ENCODE results near the gene LRCH3.

The LRCH3 gene

DNA sequence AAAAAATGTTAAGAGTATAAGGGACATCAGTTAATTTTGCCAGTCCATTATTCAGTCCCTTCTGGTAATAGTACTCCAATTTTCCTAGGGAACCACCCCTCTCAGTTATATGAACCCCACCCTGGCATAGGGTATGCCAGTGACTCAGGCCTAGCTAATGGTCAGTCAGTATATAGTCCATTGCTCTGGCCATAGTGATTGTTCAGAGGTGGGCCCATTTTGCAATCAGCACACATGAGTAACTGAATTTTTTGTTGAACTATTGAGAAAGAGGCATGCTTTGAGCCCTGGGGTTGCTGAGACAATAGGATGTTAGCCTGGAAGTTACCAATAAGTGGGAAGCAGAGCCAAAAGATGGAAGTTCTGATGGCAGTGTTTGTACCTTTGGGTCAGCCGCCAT is 4.1 kb downstream of the LRCH3 start:
- CTCF ChIA-PET, result interaction anchor here (0.6 kb wide), 1 partner anchor 47 kb away, joined by 3 read pairs; no protein-coding TSS in a partner anchor
- no peak for TF ChIP-seq ZBTB17 (tag by site-specific recombination; IDR thresholded peaks at IDR 0.05)
- TF ChIP-seq KLF8 (tag by site-specific recombination; IDR thresholded peaks at IDR 0.05), result no peak
- TF ChIP-seq REPIN1 (tag by site-specific recombination; IDR thresholded peaks at IDR 0.05; ENCODE audit: low read depth), result no peak
- TF ChIP-seq, protein P1, sequence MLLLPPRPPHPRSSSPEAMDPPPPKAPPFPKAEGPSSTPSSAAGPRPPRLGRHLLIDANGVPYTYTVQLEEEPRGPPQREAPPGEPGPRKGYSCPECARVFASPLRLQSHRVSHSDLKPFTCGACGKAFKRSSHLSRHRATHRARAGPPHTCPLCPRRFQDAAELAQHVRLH (tag by site-specific recombination; IDR thresholded peaks at IDR 0.05), result no peak
- TF ChIP-seq, protein P2, sequence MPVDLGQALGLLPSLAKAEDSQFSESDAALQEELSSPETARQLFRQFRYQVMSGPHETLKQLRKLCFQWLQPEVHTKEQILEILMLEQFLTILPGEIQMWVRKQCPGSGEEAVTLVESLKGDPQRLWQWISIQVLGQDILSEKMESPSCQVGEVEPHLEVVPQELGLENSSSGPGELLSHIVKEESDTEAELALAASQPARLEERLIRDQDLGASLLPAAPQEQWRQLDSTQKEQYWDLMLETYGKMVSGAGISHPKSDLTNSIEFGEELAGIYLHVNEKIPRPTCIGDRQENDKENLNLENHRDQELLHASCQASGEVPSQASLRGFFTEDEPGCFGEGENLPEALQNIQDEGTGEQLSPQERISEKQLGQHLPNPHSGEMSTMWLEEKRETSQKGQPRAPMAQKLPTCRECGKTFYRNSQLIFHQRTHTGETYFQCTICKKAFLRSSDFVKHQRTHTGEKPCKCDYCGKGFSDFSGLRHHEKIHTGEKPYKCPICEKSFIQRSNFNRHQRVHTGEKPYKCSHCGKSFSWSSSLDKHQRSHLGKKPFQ (tag by site-specific recombination; IDR thresholded peaks at IDR 0.05), result no peak
- H3K4me3 ChIP-seq (ENCODE audit: low read depth, low read length), result no peak overlapping the region
- H3K36me3 ChIP-seq (ENCODE audit: control insufficient read depth in 2 of 2, insufficient read depth in 1 of 2, low read length in 2 of 2), result no peaks in the 10 kb centered on the region
- no peak overlapping the region for H3K27ac ChIP-seq (ENCODE audit: extremely low read depth, low read depth, low read length)
- POLR2A ChIA-PET, result no interaction called here
- H3K9me3 ChIP-seq (ENCODE audit: control insufficient read depth, insufficient read depth, low read depth, low read length), result no peaks in the 10 kb centered on the region
- no peaks in the 10 kb centered on the region; the same call in 1 of the 2 replicates for H3K4me1 ChIP-seq (ENCODE audit: control insufficient read depth, insufficient read depth, low read length)

DNA sequence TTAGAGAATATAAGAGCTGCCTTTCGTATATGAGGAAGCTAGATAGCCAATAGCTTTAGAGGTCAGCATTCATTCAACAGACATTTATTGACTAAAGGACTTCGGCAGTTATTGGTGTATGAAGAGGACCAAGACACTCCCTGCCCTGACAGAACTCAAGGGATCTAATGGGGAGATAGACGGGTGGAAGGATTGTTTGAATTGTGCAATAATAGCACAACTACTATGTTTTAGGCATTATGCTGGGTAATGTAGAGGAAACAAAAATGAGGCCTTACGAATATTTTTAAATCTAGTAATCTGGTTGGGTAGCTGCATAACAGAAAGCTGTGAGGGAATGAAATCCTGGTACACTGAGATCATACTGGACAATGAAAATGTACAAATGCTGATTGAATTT is 5.0 kb downstream of the LRCH3 start:
- no peak overlapping the region for H3K4me3 ChIP-seq (ENCODE audit: low read depth, low read length)
- no peak overlapping the region for H3K27ac ChIP-seq (ENCODE audit: extremely low read depth, low read depth, low read length)
- POLR2A ChIA-PET, result no interaction called here
- CTCF ChIA-PET, result no interaction called here
- H3K4me1 ChIP-seq (ENCODE audit: control insufficient read depth, insufficient read depth, low read length), result no peaks in the 10 kb centered on the region; the same call in 1 of the 2 replicates
- H3K36me3 ChIP-seq (ENCODE audit: control insufficient read depth in 2 of 2, insufficient read depth in 1 of 2, low read length in 2 of 2), result no peaks in the 10 kb centered on the region
- TF ChIP-seq, protein P3, sequence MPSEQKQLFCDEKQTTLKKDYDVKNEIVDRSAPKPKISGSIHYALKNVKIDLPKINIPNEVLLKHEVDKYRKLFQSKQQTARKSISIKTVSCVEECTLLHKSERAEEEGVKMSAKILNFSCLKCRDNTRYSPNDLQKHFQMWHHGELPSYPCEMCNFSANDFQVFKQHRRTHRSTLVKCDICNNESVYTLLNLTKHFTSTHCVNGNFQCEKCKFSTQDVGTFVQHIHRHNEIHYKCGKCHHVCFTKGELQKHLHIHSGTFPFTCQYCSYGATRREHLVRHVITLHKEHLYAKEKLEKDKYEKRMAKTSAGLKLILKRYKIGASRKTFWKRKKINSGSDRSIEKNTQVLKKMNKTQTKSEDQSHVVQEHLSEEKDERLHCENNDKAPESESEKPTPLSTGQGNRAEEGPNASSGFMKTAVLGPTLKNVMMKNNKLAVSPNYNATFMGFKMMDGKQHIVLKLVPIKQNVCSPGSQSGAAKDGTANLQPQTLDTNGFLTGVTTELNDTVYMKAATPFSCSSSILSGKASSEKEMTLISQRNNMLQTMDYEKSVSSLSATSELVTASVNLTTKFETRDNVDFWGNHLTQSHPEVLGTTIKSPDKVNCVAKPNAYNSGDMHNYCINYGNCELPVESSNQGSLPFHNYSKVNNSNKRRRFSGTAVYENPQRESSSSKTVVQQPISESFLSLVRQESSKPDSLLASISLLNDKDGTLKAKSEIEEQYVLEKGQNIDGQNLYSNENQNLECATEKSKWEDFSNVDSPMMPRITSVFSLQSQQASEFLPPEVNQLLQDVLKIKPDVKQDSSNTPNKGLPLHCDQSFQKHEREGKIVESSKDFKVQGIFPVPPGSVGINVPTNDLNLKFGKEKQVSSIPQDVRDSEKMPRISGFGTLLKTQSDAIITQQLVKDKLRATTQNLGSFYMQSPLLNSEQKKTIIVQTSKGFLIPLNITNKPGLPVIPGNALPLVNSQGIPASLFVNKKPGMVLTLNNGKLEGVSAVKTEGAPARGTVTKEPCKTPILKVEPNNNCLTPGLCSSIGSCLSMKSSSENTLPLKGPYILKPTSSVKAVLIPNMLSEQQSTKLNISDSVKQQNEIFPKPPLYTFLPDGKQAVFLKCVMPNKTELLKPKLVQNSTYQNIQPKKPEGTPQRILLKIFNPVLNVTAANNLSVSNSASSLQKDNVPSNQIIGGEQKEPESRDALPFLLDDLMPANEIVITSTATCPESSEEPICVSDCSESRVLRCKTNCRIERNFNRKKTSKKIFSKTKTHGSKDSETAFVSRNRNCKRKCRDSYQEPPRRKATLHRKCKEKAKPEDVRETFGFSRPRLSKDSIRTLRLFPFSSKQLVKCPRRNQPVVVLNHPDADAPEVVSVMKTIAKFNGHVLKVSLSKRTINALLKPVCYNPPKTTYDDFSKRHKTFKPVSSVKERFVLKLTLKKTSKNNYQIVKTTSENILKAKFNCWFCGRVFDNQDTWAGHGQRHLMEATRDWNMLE (tag by site-specific recombination; conservative IDR thresholded peaks at IDR 0.05; ENCODE audit: low read depth), result no peak
- TF ChIP-seq, protein P4, sequence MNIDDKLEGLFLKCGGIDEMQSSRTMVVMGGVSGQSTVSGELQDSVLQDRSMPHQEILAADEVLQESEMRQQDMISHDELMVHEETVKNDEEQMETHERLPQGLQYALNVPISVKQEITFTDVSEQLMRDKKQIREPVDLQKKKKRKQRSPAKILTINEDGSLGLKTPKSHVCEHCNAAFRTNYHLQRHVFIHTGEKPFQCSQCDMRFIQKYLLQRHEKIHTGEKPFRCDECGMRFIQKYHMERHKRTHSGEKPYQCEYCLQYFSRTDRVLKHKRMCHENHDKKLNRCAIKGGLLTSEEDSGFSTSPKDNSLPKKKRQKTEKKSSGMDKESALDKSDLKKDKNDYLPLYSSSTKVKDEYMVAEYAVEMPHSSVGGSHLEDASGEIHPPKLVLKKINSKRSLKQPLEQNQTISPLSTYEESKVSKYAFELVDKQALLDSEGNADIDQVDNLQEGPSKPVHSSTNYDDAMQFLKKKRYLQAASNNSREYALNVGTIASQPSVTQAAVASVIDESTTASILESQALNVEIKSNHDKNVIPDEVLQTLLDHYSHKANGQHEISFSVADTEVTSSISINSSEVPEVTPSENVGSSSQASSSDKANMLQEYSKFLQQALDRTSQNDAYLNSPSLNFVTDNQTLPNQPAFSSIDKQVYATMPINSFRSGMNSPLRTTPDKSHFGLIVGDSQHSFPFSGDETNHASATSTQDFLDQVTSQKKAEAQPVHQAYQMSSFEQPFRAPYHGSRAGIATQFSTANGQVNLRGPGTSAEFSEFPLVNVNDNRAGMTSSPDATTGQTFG (tag by site-specific recombination; IDR thresholded peaks at IDR 0.05; ENCODE audit: borderline replicate concordance), result no peak
- TF ChIP-seq ZNF16 (tag by site-specific recombination; IDR thresholded peaks at IDR 0.05; ENCODE audit: low read depth), result no peak
- no peak for TF ChIP-seq ZNF623 (tag by site-specific recombination; IDR thresholded peaks at IDR 0.05)
- TF ChIP-seq KLF1 (tag by site-specific recombination; IDR thresholded peaks at IDR 0.05), result no peak
- no peak for TF ChIP-seq ZNF114 (tag by site-specific recombination; IDR thresholded peaks at IDR 0.05)
- no peak for TF ChIP-seq ZNF146 (tag by site-specific recombination; IDR thresholded peaks at IDR 0.05)
- no peak for TF ChIP-seq PRDM1 (tag by site-specific recombination; IDR thresholded peaks at IDR 0.05)
- no peak for TF ChIP-seq ZBTB7A (tag by site-specific recombination; IDR thresholded peaks at IDR 0.05; ENCODE audit: low read depth)
- TF ChIP-seq ZNF530 (tag by site-specific recombination; IDR thresholded peaks at IDR 0.05; ENCODE audit: low read depth), result no peak
- TF ChIP-seq ZNF610 (tag by site-specific recombination; IDR thresholded peaks at IDR 0.05; ENCODE audit: borderline replicate concordance), result no peak
- H3K9me3 ChIP-seq (ENCODE audit: control insufficient read depth, insufficient read depth, low read depth, low read length), result no peaks in the 10 kb centered on the region

Measured in HEK293 (cell line).